ENCODE measurements around the gene ANKRD27. TPM values are rescaled to one million over a fixed set of nuclear protein-coding genes. Genes with fewer than 3 reads are reported as not detected.

Gene ANKRD27
- total RNA-seq, 3 donors from 2014 or later (not counting 1 experiment from before 2014, with no cell fraction given), result 35.8 to 47.1 (median 40.8) TPM

DNA sequence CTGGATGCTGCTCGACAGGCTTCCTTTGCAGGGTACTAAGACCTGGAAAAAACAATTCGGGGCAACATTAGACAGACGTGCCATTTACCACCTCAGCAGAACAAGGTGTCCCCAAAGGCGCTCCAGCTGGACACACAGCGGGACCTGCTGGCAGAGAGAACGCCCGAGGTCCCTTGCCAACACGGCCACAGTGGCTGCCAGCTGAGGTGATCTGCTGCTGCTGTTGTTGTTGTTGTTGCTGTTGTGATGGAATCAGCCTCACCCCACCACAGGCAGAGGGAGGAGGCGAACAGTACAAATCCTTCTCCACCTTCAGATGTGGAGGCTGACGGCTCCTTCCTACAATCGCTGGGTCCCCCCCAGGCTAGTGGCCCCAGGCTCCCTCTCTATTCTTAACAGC, 25.2 kb downstream of the ANKRD27 start:
- Mint-ChIP-seq H3K4me1 (no peaks in the 10 kb centered on the region), H3K27me3 (ENCODE audit: low read depth in 2 of 2) (no peaks in the 10 kb centered on the region), H3K36me3 (no peaks in the 10 kb centered on the region), H3K9me3 (no peaks in the 10 kb centered on the region), H3K27ac (no peak overlapping the region), H3K4me3 (no peak overlapping the region)
- TF ChIP-seq, protein P1, sequence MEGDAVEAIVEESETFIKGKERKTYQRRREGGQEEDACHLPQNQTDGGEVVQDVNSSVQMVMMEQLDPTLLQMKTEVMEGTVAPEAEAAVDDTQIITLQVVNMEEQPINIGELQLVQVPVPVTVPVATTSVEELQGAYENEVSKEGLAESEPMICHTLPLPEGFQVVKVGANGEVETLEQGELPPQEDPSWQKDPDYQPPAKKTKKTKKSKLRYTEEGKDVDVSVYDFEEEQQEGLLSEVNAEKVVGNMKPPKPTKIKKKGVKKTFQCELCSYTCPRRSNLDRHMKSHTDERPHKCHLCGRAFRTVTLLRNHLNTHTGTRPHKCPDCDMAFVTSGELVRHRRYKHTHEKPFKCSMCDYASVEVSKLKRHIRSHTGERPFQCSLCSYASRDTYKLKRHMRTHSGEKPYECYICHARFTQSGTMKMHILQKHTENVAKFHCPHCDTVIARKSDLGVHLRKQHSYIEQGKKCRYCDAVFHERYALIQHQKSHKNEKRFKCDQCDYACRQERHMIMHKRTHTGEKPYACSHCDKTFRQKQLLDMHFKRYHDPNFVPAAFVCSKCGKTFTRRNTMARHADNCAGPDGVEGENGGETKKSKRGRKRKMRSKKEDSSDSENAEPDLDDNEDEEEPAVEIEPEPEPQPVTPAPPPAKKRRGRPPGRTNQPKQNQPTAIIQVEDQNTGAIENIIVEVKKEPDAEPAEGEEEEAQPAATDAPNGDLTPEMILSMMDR (IDR thresholded peaks at IDR 0.05), result no peak
- Histone ChIP-seq H3K27me3 (ENCODE audit: control insufficient read depth, insufficient read depth, low read length) (no peaks in the 10 kb centered on the region), H3K9me3 (ENCODE audit: control insufficient read depth, insufficient read depth, low read length) (no peaks in the 10 kb centered on the region), H3K4me3 (ENCODE audit: low read length) (no peak overlapping the region), H3K27ac (ENCODE audit: low read length) (no peak overlapping the region), H3K4me1 (ENCODE audit: control insufficient read depth, insufficient read depth, low read length) (peaks cover 3% of the 10 kb centered on the region), H3K36me3 (ENCODE audit: control insufficient read depth, insufficient read depth, low read length) (peaks cover 39% of the 10 kb centered on the region)
- intact Hi-C loops (cut with micrococcal nuclease), result no loop called here
- over 99% methylated on average over 8 of the region's 11 CpGs for WGBS (ENCODE audit: insufficient coverage)
- DNase-seq, result no peak
- no peak for ATAC-seq

DNA sequence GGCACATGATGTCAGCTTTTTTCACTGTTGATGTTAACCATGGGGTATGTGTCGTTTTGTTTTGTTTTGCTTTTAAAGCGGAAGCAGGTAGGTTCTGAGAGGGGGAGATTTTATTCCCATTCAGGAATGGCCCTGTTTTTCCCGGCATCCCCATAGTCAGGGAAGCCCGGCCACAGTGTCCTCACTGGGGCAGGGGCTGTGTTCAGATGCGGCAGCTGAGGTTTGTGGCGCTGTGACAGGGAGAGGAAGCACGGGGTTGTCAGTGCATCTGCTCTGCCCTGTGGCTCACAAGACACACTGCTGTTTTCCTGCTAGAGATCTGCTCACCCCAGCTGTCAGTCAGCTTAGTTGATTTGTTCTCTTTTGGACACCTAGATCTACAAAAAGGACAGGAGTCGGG, 27.6 kb downstream of the ANKRD27 start:
- Mint-ChIP-seq H3K27me3 (ENCODE audit: low read depth in 2 of 2) (no peaks in the 10 kb centered on the region), H3K27ac (no peak overlapping the region), H3K4me1 (peaks cover 7 to 10% of the 10 kb centered on the region in 2 donors), H3K4me3 (no peak overlapping the region), H3K9me3 (no peaks in the 10 kb centered on the region), H3K36me3 (peaks cover 6% of the 10 kb centered on the region)
- WGBS (ENCODE audit: insufficient coverage), result 61% methylated on average over 8 of the region's 8 CpGs
- Histone ChIP-seq H3K36me3 (ENCODE audit: control insufficient read depth, insufficient read depth, low read length) (peaks cover 47% of the 10 kb centered on the region), H3K4me1 (ENCODE audit: control insufficient read depth, insufficient read depth, low read length) (peaks cover 26% of the 10 kb centered on the region), H3K27me3 (ENCODE audit: control insufficient read depth, insufficient read depth, low read length) (no peaks in the 10 kb centered on the region), H3K9me3 (ENCODE audit: control insufficient read depth, insufficient read depth, low read length) (no peaks in the 10 kb centered on the region), H3K4me3 (ENCODE audit: low read length) (no peak overlapping the region), H3K27ac (ENCODE audit: low read length) (no peak overlapping the region)
- TF ChIP-seq, protein P1 (IDR thresholded peaks at IDR 0.05), result no peak
- ATAC-seq (no peak), DNase-seq (no peak)
- intact Hi-C loops (cut with micrococcal nuclease), result no loop called here

DNA sequence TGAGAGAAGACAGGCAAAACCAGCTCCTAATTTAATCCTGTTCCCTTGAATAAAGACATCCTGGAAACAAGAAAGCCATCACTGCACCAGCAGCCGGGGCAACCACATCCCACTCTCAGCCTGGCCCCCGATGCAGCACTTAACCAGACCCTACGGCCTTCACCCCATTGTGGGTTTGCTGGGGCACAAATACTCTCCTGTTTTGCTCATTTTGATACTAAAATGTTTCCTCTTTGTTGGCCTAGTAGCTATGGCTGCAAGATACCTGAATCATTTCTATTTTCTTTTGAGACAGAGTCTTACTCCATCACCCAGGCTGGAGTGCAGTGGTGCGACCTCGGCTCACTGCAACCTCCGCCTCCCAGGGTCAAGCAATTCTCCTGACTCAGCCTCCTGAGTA, 28.4 kb downstream of the ANKRD27 start:
- ATAC-seq (no peak), DNase-seq (no peak)
- Mint-ChIP-seq H3K9me3 (no peaks in the 10 kb centered on the region), H3K27me3 (ENCODE audit: low read depth in 2 of 2) (no peaks in the 10 kb centered on the region), H3K36me3 (peaks cover 10% of the 10 kb centered on the region), H3K4me1 (peaks cover 7 to 10% of the 10 kb centered on the region in 2 donors), H3K27ac (no peak overlapping the region), H3K4me3 (no peak overlapping the region)
- intact Hi-C loops (cut with micrococcal nuclease), result no loop called here
- WGBS (ENCODE audit: insufficient coverage), result 74% methylated on average over 6 of the region's 6 CpGs
- Histone ChIP-seq H3K9me3 (ENCODE audit: control insufficient read depth, insufficient read depth, low read length) (no peaks in the 10 kb centered on the region), H3K36me3 (ENCODE audit: control insufficient read depth, insufficient read depth, low read length) (peaks cover 47% of the 10 kb centered on the region), H3K27ac (ENCODE audit: low read length) (no peak overlapping the region), H3K27me3 (ENCODE audit: control insufficient read depth, insufficient read depth, low read length) (no peaks in the 10 kb centered on the region), H3K4me1 (ENCODE audit: control insufficient read depth, insufficient read depth, low read length) (peaks cover 28% of the 10 kb centered on the region), H3K4me3 (ENCODE audit: low read length) (no peak overlapping the region)
- TF ChIP-seq, protein P1 (IDR thresholded peaks at IDR 0.05), result no peak

DNA sequence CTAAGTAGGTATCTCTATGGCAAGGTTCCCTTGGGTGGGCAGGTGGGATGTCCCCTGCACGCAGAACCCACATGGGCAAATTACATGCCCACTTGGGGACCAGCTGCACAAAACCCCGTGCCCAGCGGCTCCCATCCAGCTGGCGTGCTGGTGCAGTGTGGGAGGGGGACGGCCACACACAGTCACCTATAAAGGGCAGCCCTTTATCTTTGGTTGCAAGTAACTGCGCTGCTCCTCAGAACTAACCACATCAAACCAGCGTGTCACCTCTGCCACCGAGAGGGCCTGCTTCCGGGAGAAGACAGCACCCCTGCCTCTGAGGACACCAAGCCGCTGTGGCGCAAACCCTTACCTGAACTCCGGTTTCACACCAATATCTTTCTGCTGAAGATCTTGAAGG, 32.2 kb downstream of the ANKRD27 start:
- Mint-ChIP-seq H3K27ac (peak overlapping the region; percentile 70 to 78), H3K9me3 (no peaks in the 10 kb centered on the region), H3K4me3 (peak overlapping the region; percentile 6), H3K4me1 (peaks cover 7 to 10% of the 10 kb centered on the region in 2 donors), H3K27me3 (ENCODE audit: low read depth in 2 of 2) (no peaks in the 10 kb centered on the region), H3K36me3 (peaks cover 13% of the 10 kb centered on the region)
- Histone ChIP-seq H3K36me3 (ENCODE audit: control insufficient read depth, insufficient read depth, low read length) (peaks cover 62% of the 10 kb centered on the region), H3K9me3 (ENCODE audit: control insufficient read depth, insufficient read depth, low read length) (no peaks in the 10 kb centered on the region), H3K4me1 (ENCODE audit: control insufficient read depth, insufficient read depth, low read length) (peaks cover 28% of the 10 kb centered on the region), H3K4me3 (ENCODE audit: low read length) (no peak overlapping the region), H3K27me3 (ENCODE audit: control insufficient read depth, insufficient read depth, low read length) (no peaks in the 10 kb centered on the region), H3K27ac (ENCODE audit: low read length) (peak overlapping the region; percentile 39)
- ATAC-seq (peak; percentile 44 to 85 (median 60)), DNase-seq (peak in 1 of 2 donors; percentile 84)
- 46% methylated on average over 11 of the region's 12 CpGs for WGBS (ENCODE audit: insufficient coverage)
- intact Hi-C loops (cut with micrococcal nuclease), result no loop called here
- TF ChIP-seq, protein P1 (IDR thresholded peaks at IDR 0.05), result no peak
